ENCODE results near the gene DBF4B. TPM values are rescaled to one million over a fixed set of nuclear protein-coding genes. Genes with fewer than 3 reads are reported as not detected.
"Not testable (repeated sequence)": the region's sequence is repeated elsewhere in the genome, so short reads cannot be mapped to it uniquely, and the experiment has no call there.

The DBF4B gene
- total RNA-seq, 2 donors from 2014 or later, result 16.3 to 24.3 TPM

- H3K9me3 Mint-ChIP-seq; H3K4me1 Mint-ChIP-seq; H3K27me3 Mint-ChIP-seq; H3K27ac Mint-ChIP-seq; ATAC-seq (replicated peaks): not testable (repeated sequence)
- Mint-ChIP-seq H3K36me3 (ENCODE audit: low read depth) (peaks cover 21% of the 10 kb centered on the region), H3K4me3 (peak overlapping the region; percentile 93)
Observed at GRCh38 chr17:44690746-44691306, 17.6 kb upstream of the DBF4B start.

- H3K4me1 Mint-ChIP-seq, result peaks cover 4% of the 10 kb centered on the region
- no peaks in the 10 kb centered on the region for H3K9me3 Mint-ChIP-seq
- H3K36me3 Mint-ChIP-seq (ENCODE audit: low read depth), result peaks cover 6% of the 10 kb centered on the region
- no peak overlapping the region for H3K4me3 Mint-ChIP-seq
- no peak overlapping the region for H3K27ac Mint-ChIP-seq
- no peaks in the 10 kb centered on the region for H3K27me3 Mint-ChIP-seq
- ATAC-seq (replicated peaks), result no peak
Observed at GRCh38 chr17:44693609-44694008, 14.9 kb upstream of the DBF4B start.

DNA sequence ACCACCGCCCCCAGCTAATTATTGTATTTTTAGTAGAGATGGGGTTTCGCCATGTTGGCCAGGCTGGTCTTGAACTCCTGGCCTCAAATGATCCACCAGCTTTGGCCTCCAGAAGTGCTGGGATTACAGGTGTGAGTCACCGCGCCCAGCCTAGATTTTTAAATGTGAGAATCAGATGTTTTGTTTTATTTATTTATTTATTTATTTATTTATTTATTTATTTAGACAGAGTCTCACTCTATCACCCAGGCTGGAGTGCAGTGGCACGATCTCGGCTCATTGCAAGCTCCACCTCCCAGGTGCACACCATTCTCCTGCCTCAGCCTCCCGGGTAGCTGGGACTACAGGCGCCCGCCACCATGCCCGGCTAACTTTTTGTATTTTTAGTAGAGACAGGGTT lies 8.2 kb upstream of the DBF4B start:
- not testable (repeated sequence) for H3K4me1 Mint-ChIP-seq; ATAC-seq (replicated peaks); H3K4me3 Mint-ChIP-seq; H3K27ac Mint-ChIP-seq; H3K27me3 Mint-ChIP-seq; H3K36me3 Mint-ChIP-seq (ENCODE audit: low read depth); H3K9me3 Mint-ChIP-seq

DNA sequence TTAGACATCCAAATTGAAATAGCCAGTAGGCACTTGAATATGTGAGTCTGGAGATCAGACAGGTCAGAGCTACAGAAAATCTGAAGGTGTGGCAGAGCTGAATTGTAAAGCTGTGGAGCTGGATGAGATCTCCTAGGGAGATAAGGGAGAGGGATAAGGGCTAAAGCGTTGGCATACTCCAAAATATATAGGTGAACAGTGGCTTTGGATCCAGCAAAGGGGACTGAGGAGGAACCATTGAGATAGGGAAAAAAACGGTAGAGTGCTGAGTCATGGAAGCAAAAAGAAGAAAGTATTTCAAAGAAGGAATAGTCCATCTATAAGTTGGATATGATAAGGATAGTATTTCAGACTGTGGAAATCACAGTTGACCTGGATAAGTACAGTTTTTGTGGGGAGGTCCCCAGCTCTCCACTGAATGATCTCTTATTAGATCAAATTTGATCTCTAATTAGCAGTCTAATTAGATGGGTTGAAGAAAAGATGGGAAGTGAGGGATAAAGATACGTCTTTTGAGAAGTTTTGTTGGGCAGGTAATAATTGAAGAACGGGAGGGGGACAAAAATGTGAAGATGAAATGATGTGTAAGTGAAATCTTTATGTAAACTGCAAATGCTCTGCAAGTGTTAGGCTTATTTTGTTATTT lies 587 bp upstream of the DBF4B start:
- Mint-ChIP-seq H3K4me1 (no peaks in the 10 kb centered on the region), H3K27me3 (no peaks in the 10 kb centered on the region), H3K4me3 (no peak overlapping the region), H3K36me3 (ENCODE audit: low read depth) (no peaks in the 10 kb centered on the region), H3K27ac (no peak overlapping the region), H3K9me3 (no peaks in the 10 kb centered on the region)
- ATAC-seq (replicated peaks), result no peak

DNA sequence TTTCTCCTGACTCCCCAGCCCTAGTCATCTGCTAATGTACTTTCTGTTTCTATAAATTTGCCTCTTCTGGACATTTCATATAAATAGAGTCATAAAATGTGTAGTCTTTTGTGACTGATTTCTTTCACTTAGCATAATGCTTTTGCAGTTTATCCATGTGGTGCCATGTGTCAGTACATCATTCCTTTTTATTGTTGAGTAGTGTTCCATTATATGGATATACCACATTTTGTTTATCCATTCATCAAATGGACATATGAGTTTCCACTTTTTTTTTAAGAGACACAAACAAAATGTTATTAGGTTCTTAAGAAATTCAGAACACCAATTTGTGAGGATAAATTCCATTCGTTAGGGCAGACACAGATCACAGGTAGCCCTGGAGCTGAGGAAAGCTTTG lies 11.0 kb downstream of the DBF4B start:
- Mint-ChIP-seq H3K4me3 (no peak overlapping the region), H3K36me3 (ENCODE audit: low read depth) (peaks cover 7% of the 10 kb centered on the region), H3K27me3 (no peaks in the 10 kb centered on the region), H3K27ac (no peak overlapping the region), H3K9me3 (no peaks in the 10 kb centered on the region), H3K4me1 (no peaks in the 10 kb centered on the region)
- ATAC-seq (replicated peaks), result no peak

GRCh38 chr17:44722254-44722653 lies 13.8 kb downstream of the DBF4B start:
- no peaks in the 10 kb centered on the region for H3K9me3 Mint-ChIP-seq
- H3K27me3 Mint-ChIP-seq, result no peaks in the 10 kb centered on the region
- no peaks in the 10 kb centered on the region for H3K4me1 Mint-ChIP-seq
- no peak for ATAC-seq (replicated peaks)
- H3K36me3 Mint-ChIP-seq (ENCODE audit: low read depth), result peaks cover 7% of the 10 kb centered on the region
- no peak overlapping the region for H3K4me3 Mint-ChIP-seq
- no peak overlapping the region for H3K27ac Mint-ChIP-seq

- H3K36me3 Mint-ChIP-seq (ENCODE audit: low read depth), result peaks cover 15% of the 10 kb centered on the region
- not testable (repeated sequence) for ATAC-seq (replicated peaks); H3K27me3 Mint-ChIP-seq; H3K4me1 Mint-ChIP-seq; H3K27ac Mint-ChIP-seq; H3K9me3 Mint-ChIP-seq; H3K4me3 Mint-ChIP-seq
Observed at GRCh38 chr17:44726121-44726520, 17.7 kb downstream of the DBF4B start.

- ATAC-seq (replicated peaks), result no peak
- H3K36me3 Mint-ChIP-seq (ENCODE audit: low read depth), result peaks cover 10% of the 10 kb centered on the region
- no peaks in the 10 kb centered on the region for H3K9me3 Mint-ChIP-seq
- no peak overlapping the region for H3K27ac Mint-ChIP-seq
- H3K4me3 Mint-ChIP-seq, result no peak overlapping the region
- no peaks in the 10 kb centered on the region for H3K4me1 Mint-ChIP-seq
- H3K27me3 Mint-ChIP-seq, result no peaks in the 10 kb centered on the region
Observed at GRCh38 chr17:44733753-44734152, 25.3 kb downstream of the DBF4B start.

DNA sequence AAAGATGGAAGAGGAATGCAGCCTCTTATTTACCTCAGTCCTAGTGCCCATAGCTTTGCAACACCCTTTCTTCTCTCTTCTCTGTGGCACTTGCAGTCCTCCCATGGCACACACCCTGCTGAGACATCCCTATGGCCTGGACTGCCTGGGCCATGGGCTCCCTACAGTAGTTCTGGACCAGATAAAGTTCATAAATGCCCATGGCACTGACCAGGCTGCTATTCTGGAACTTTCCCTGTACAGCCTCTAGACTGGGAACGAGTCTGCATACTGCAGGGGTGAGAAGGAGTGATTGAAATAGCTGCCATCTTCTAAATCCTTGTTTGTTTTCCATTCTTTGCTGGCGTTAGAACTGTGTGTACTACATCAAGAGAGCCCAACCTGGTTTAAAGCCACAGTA lies 25.8 kb downstream of the DBF4B start:
- Mint-ChIP-seq H3K27me3 (no peaks in the 10 kb centered on the region), H3K4me3 (no peak overlapping the region), H3K27ac (no peak overlapping the region), H3K36me3 (ENCODE audit: low read depth) (peaks cover 10% of the 10 kb centered on the region), H3K4me1 (no peaks in the 10 kb centered on the region), H3K9me3 (no peaks in the 10 kb centered on the region)
- ATAC-seq (replicated peaks), result no peak

- Mint-ChIP-seq H3K9me3 (no peaks in the 10 kb centered on the region), H3K4me1 (no peaks in the 10 kb centered on the region), H3K27me3 (no peaks in the 10 kb centered on the region), H3K36me3 (ENCODE audit: low read depth) (no peaks in the 10 kb centered on the region), H3K4me3 (no peak overlapping the region), H3K27ac (no peak overlapping the region)
- ATAC-seq (replicated peaks), result no peak
Observed at GRCh38 chr17:44736551-44737240, 28.2 kb downstream of the DBF4B start.

DNA sequence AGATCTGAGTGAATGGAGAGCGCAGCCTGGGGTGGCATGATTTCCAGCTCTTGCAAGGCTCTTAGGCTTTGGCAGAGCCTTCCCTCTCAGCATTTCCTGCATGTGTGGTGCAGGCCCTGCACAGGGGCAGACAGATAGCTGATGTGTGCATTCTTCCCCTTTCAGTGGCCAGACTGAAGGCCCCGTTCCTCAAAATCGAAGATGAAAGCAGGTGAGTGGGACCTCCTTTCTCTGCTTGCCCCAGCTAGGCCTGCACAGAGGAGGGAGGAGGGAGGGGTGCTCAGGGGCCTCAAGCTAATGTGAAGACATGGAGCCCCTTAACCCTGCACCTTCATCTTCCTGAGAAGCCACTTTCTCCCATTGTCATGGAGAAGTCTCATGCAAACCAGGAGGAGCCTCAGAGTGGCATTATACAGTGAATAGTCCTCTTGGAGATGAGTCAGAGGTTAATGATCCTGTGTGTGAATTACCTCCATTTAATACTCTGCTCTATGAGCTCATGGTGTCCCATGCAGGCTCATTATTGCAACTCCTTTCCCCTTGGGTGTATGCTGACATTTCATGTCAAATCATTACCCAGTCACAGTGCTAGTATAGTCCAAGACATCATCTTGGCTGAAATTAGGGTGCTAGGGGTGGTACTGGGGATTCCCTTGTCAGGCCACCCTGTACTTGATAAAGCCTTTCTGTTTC lies 29.9 kb downstream of the DBF4B start:
- ATAC-seq (replicated peaks), result no peak
- Mint-ChIP-seq H3K27ac (no peak overlapping the region), H3K4me1 (no peaks in the 10 kb centered on the region), H3K36me3 (ENCODE audit: low read depth) (no peaks in the 10 kb centered on the region), H3K9me3 (no peaks in the 10 kb centered on the region), H3K4me3 (no peak overlapping the region), H3K27me3 (no peaks in the 10 kb centered on the region)

GRCh38 chr17:44741316-44741715 lies 32.9 kb downstream of the DBF4B start:
- Mint-ChIP-seq H3K4me1 (no peaks in the 10 kb centered on the region), H3K9me3 (no peaks in the 10 kb centered on the region)

DNA sequence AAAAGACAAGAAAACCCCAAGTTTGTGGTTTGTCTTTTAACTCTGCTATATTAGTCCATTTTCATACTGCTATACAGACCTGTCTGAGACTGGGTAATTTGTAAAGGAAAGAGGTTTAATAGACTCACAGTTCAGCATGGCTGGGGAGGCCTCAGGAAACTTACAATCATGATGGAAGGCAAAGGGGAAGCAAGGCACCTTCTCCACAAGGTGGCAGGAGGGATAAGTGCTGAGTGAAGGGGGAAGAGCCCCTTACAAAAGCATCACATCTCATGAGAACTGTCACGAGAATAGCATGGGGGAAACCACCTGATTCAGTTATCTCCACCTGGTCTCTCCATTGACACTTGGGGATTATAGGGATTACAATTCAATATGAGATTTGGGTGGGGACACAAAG lies 36.8 kb downstream of the DBF4B start:
- no peak overlapping the region for H3K4me3 Mint-ChIP-seq
- H3K27ac Mint-ChIP-seq, result no peak overlapping the region
- no peak for ATAC-seq (replicated peaks)

More at GRCh38 chr17:44741316-44741715, 32.9 kb downstream of the DBF4B start:
- H3K36me3 Mint-ChIP-seq (ENCODE audit: low read depth), result no peaks in the 10 kb centered on the region
- H3K27ac Mint-ChIP-seq, result no peak overlapping the region
- no peak overlapping the region for H3K4me3 Mint-ChIP-seq
- ATAC-seq (replicated peaks), result no peak
- no peaks in the 10 kb centered on the region for H3K27me3 Mint-ChIP-seq

GRCh38 chr17:44745738-44746137 lies 37.3 kb downstream of the DBF4B start:
- H3K27me3 Mint-ChIP-seq; H3K27ac Mint-ChIP-seq; H3K4me3 Mint-ChIP-seq; H3K4me1 Mint-ChIP-seq; H3K9me3 Mint-ChIP-seq; H3K36me3 Mint-ChIP-seq (ENCODE audit: low read depth); ATAC-seq (replicated peaks): not testable (repeated sequence)

More for the DNA sequence above, 36.8 kb downstream of the DBF4B start:
- Mint-ChIP-seq H3K4me1 (no peaks in the 10 kb centered on the region), H3K9me3 (no peaks in the 10 kb centered on the region), H3K27me3 (no peaks in the 10 kb centered on the region), H3K36me3 (ENCODE audit: low read depth) (no peaks in the 10 kb centered on the region)

- no peaks in the 10 kb centered on the region for H3K36me3 Mint-ChIP-seq (ENCODE audit: low read depth)
Observed at GRCh38 chr17:44747566-44747965, 39.1 kb downstream of the DBF4B start.

More at GRCh38 chr17:44747566-44747965, 39.1 kb downstream of the DBF4B start:
- no peaks in the 10 kb centered on the region for H3K27me3 Mint-ChIP-seq
- H3K9me3 Mint-ChIP-seq, result no peaks in the 10 kb centered on the region
- H3K27ac Mint-ChIP-seq, result no peak overlapping the region
- no peak for ATAC-seq (replicated peaks)
- H3K4me3 Mint-ChIP-seq, result no peak overlapping the region
- H3K4me1 Mint-ChIP-seq, result no peaks in the 10 kb centered on the region
